ENCODE data around the gene ZNF683.

Gene ZNF683

GRCh38 chr1:26356106-26356505, 16.4 kb downstream of the ZNF683 start:
- no peaks in the 10 kb centered on the region for H3K36me3 ChIP-seq (ENCODE audit: insufficient read depth, low read length)
- 93% methylated on average over 5 of the region's 5 CpGs for WGBS
- peaks cover 24% of the 10 kb centered on the region for H3K27me3 ChIP-seq (ENCODE audit: insufficient read depth, low read length)
- H3K9me3 ChIP-seq (ENCODE audit: insufficient read depth, low read depth, low read length): no peaks in the 10 kb centered on the region
- no peak overlapping the region for H3K9ac ChIP-seq (ENCODE audit: low read depth, low read length)
- no peak overlapping the region for H3K27ac ChIP-seq (ENCODE audit: low read depth, low read length)
- H3K4me3 ChIP-seq (ENCODE audit: low read length): no peak overlapping the region
- peaks cover 18% of the 10 kb centered on the region for H3K4me1 ChIP-seq (ENCODE audit: insufficient read depth, low read length)

- Histone ChIP-seq H3K27ac (ENCODE audit: low read depth, low read length) (no peak overlapping the region), H3K4me3 (ENCODE audit: low read length) (no peak overlapping the region), H3K9ac (ENCODE audit: low read depth, low read length) (no peak overlapping the region), H3K4me1 (ENCODE audit: insufficient read depth, low read length) (peaks cover 30% of the 10 kb centered on the region), H3K9me3 (ENCODE audit: insufficient read depth, low read depth, low read length) (no peaks in the 10 kb centered on the region), H3K36me3 (ENCODE audit: insufficient read depth, low read length) (no peaks in the 10 kb centered on the region), H3K27me3 (ENCODE audit: insufficient read depth, low read length) (peaks cover 12% of the 10 kb centered on the region)
- WGBS: 90% methylated on average over 9 of the region's 9 CpGs
Observed at GRCh38 chr1:26354972-26355371, 17.6 kb downstream of the ZNF683 start.

GRCh38 chr1:26353976-26354820, 18.4 kb downstream of the ZNF683 start, which contains the start of gene CRYBG2:
CRYBG2 (minus strand) TSS chr1:26354130; CDS start chr1:26346657, 7,473 bp downstream.
- no peaks in the 10 kb centered on the region for H3K9me3 ChIP-seq (ENCODE audit: insufficient read depth, low read depth, low read length)
- peaks cover 4% of the 10 kb centered on the region for H3K27me3 ChIP-seq (ENCODE audit: insufficient read depth, low read length)
- no peak within 1 kb of the TSS for H3K9ac ChIP-seq (ENCODE audit: low read depth, low read length)
- peaks cover 31% of the 10 kb centered on the region for H3K4me1 ChIP-seq (ENCODE audit: insufficient read depth, low read length)
- H3K4me3 ChIP-seq (ENCODE audit: low read length): no peak within 1 kb of the TSS
- no peak within 1 kb of the TSS for H3K27ac ChIP-seq (ENCODE audit: low read depth, low read length)
- H3K36me3 ChIP-seq (ENCODE audit: insufficient read depth, low read length): no peaks in the 10 kb centered on the region
- WGBS: 89% methylated on average over 21 of the region's 21 CpGs

- Histone ChIP-seq H3K4me3 (ENCODE audit: low read length) (no peak overlapping the region), H3K27me3 (ENCODE audit: insufficient read depth, low read length) (no peaks in the 10 kb centered on the region), H3K36me3 (ENCODE audit: insufficient read depth, low read length) (no peaks in the 10 kb centered on the region), H3K27ac (ENCODE audit: low read depth, low read length) (no peak overlapping the region), H3K4me1 (ENCODE audit: insufficient read depth, low read length) (peaks cover 23% of the 10 kb centered on the region), H3K9me3 (ENCODE audit: insufficient read depth, low read depth, low read length) (no peaks in the 10 kb centered on the region), H3K9ac (ENCODE audit: low read depth, low read length) (no peak overlapping the region)
- 91% methylated on average over 4 of the region's 4 CpGs for WGBS
Observed at GRCh38 chr1:26353210-26353859, 19.2 kb downstream of the ZNF683 start.

- H3K4me1 ChIP-seq (ENCODE audit: insufficient read depth, low read length): peaks cover 23% of the 10 kb centered on the region
- no peak overlapping the region for H3K9ac ChIP-seq (ENCODE audit: low read depth, low read length)
- no peaks in the 10 kb centered on the region for H3K36me3 ChIP-seq (ENCODE audit: insufficient read depth, low read length)
Observed at GRCh38 chr1:26352338-26352679, 20.2 kb downstream of the ZNF683 start.

GRCh38 chr1:26351590-26352337, 20.8 kb downstream of the ZNF683 start:
- no peaks in the 10 kb centered on the region for H3K36me3 ChIP-seq (ENCODE audit: insufficient read depth, low read length)
- 80% methylated on average over 12 of the region's 12 CpGs for WGBS
- no peaks in the 10 kb centered on the region for H3K27me3 ChIP-seq (ENCODE audit: insufficient read depth, low read length)
- peaks cover 23% of the 10 kb centered on the region for H3K4me1 ChIP-seq (ENCODE audit: insufficient read depth, low read length)
- H3K9ac ChIP-seq (ENCODE audit: low read depth, low read length): peak overlapping the region; percentile 56; the same call in 1 of the 2 replicates
- no peaks in the 10 kb centered on the region for H3K9me3 ChIP-seq (ENCODE audit: insufficient read depth, low read depth, low read length)
- no peak overlapping the region for H3K4me3 ChIP-seq (ENCODE audit: low read length)
- peak overlapping the region; percentile 88 for H3K27ac ChIP-seq (ENCODE audit: low read depth, low read length)

More at GRCh38 chr1:26352338-26352679, 20.2 kb downstream of the ZNF683 start:
- Histone ChIP-seq H3K27me3 (ENCODE audit: insufficient read depth, low read length) (no peaks in the 10 kb centered on the region), H3K9me3 (ENCODE audit: insufficient read depth, low read depth, low read length) (no peaks in the 10 kb centered on the region), H3K27ac (ENCODE audit: low read depth, low read length) (no peak overlapping the region), H3K4me3 (ENCODE audit: low read length) (no peak overlapping the region)
- WGBS: 83% methylated on average over 5 of the region's 5 CpGs

- peaks cover 23% of the 10 kb centered on the region for H3K4me1 ChIP-seq (ENCODE audit: insufficient read depth, low read length)
- no peak overlapping the region for H3K4me3 ChIP-seq (ENCODE audit: low read length)
- no peaks in the 10 kb centered on the region for H3K9me3 ChIP-seq (ENCODE audit: insufficient read depth, low read depth, low read length)
- H3K9ac ChIP-seq (ENCODE audit: low read depth, low read length): peak overlapping the region; percentile 56; the same call in 1 of the 2 replicates
- WGBS: 57% methylated on average over 8 of the region's 9 CpGs
- no peaks in the 10 kb centered on the region for H3K36me3 ChIP-seq (ENCODE audit: insufficient read depth, low read length)
- no peaks in the 10 kb centered on the region for H3K27me3 ChIP-seq (ENCODE audit: insufficient read depth, low read length)
- H3K27ac ChIP-seq (ENCODE audit: low read depth, low read length): peak overlapping the region; percentile 88
Observed at GRCh38 chr1:26350701-26351589, 21.6 kb downstream of the ZNF683 start.

- peak overlapping the region; percentile 88 for H3K27ac ChIP-seq (ENCODE audit: low read depth, low read length)
- H3K9ac ChIP-seq (ENCODE audit: low read depth, low read length): peak overlapping the region; percentile 56; the same call in 1 of the 2 replicates
Observed at GRCh38 chr1:26350343-26350700, 22.2 kb downstream of the ZNF683 start.

GRCh38 chr1:26349877-26350244, 22.7 kb downstream of the ZNF683 start:
- H3K9me3 ChIP-seq (ENCODE audit: insufficient read depth, low read depth, low read length): no peaks in the 10 kb centered on the region
- no peak overlapping the region for H3K4me3 ChIP-seq (ENCODE audit: low read length)
- H3K27me3 ChIP-seq (ENCODE audit: insufficient read depth, low read length): no peaks in the 10 kb centered on the region
- H3K36me3 ChIP-seq (ENCODE audit: insufficient read depth, low read length): no peaks in the 10 kb centered on the region
- WGBS: 87% methylated on average over 5 of the region's 5 CpGs
- peaks cover 23% of the 10 kb centered on the region for H3K4me1 ChIP-seq (ENCODE audit: insufficient read depth, low read length)
- H3K27ac ChIP-seq (ENCODE audit: low read depth, low read length): peak overlapping the region; percentile 88
- H3K9ac ChIP-seq (ENCODE audit: low read depth, low read length): no peak overlapping the region; the same call in 1 of the 2 replicates

More at GRCh38 chr1:26350343-26350700, 22.2 kb downstream of the ZNF683 start:
- H3K4me3 ChIP-seq (ENCODE audit: low read length): no peak overlapping the region
- H3K9me3 ChIP-seq (ENCODE audit: insufficient read depth, low read depth, low read length): no peaks in the 10 kb centered on the region
- peaks cover 23% of the 10 kb centered on the region for H3K4me1 ChIP-seq (ENCODE audit: insufficient read depth, low read length)
- WGBS: 74% methylated on average over 2 of the region's 2 CpGs
- H3K36me3 ChIP-seq (ENCODE audit: insufficient read depth, low read length): no peaks in the 10 kb centered on the region
- H3K27me3 ChIP-seq (ENCODE audit: insufficient read depth, low read length): no peaks in the 10 kb centered on the region

- no peak overlapping the region for H3K27ac ChIP-seq (ENCODE audit: low read depth, low read length)
- WGBS: 92% methylated on average over 7 of the region's 7 CpGs
- peaks cover 23% of the 10 kb centered on the region for H3K4me1 ChIP-seq (ENCODE audit: insufficient read depth, low read length)
- no peak overlapping the region for H3K9ac ChIP-seq (ENCODE audit: low read depth, low read length)
- no peak overlapping the region for H3K4me3 ChIP-seq (ENCODE audit: low read length)
- H3K9me3 ChIP-seq (ENCODE audit: insufficient read depth, low read depth, low read length): no peaks in the 10 kb centered on the region
- no peaks in the 10 kb centered on the region for H3K36me3 ChIP-seq (ENCODE audit: insufficient read depth, low read length)
- H3K27me3 ChIP-seq (ENCODE audit: insufficient read depth, low read length): no peaks in the 10 kb centered on the region
Observed at GRCh38 chr1:26349188-26349876, 23.2 kb downstream of the ZNF683 start.
